H9 (cell line): ENCODE results near the gene GRIA1. TPM values are rescaled to one million over a fixed set of nuclear protein-coding genes. Genes with fewer than 3 reads are reported as not detected.

Source experiments
- DNase-seq: peaks from one replicate; pipeline ENCODE4 v3.0.0-alpha.2; 2017
- H2AFZ ChIP-seq: one replicate; pipeline ENCODE4 v1.6.1; 2013; ENCODE audit warnings: mild to moderate bottlenecking, low read length, control low read depth, moderate library complexity
- H2AK5ac ChIP-seq: 2 replicates; pipeline ENCODE4 v1.6.1; 2013; ENCODE audit warnings: low read length, control low read depth, mixed read lengths; ENCODE audit not compliant: insufficient read length
- H2BK120ac ChIP-seq: one replicate; pipeline ENCODE4 v1.6.1; 2013; ENCODE audit warnings: low read depth, mild to moderate bottlenecking, low read length, control low read depth, inconsistent platforms; ENCODE audit not compliant: poor library complexity, severe bottlenecking
- H2BK12ac ChIP-seq: 2 replicates; pipeline ENCODE4 v1.6.1; 2013; ENCODE audit warnings: low read length, control low read depth, mixed read lengths, low read depth; ENCODE audit not compliant: insufficient read length
- H2BK15ac ChIP-seq: 2 replicates; pipeline ENCODE4 v1.6.1; 2013; ENCODE audit warnings: low read depth, low read length, control low read depth
- H2BK20ac ChIP-seq: one replicate; pipeline ENCODE4 v1.6.1; 2013; ENCODE audit warnings: low read depth, mild to moderate bottlenecking, low read length, control low read depth, inconsistent platforms; ENCODE audit not compliant: poor library complexity, severe bottlenecking
- H2BK5ac ChIP-seq: 2 replicates; pipeline ENCODE4 v1.6.1; 2013; ENCODE audit warnings: low read length, control low read depth, mixed read lengths; ENCODE audit not compliant: insufficient read length
- H3K14ac ChIP-seq: 2 replicates; pipeline ENCODE4 v1.6.1; 2013; ENCODE audit warnings: low read length, control low read depth; ENCODE audit not compliant: insufficient read depth
- H3K18ac ChIP-seq: 2 replicates; pipeline ENCODE4 v1.6.1; 2013; ENCODE audit warnings: low read depth, mild to moderate bottlenecking, mixed read lengths, low read length, control low read depth; ENCODE audit not compliant: insufficient read length
- H3K23ac ChIP-seq: 2 replicates; pipeline ENCODE4 v1.6.1; 2013; ENCODE audit warnings: low read length, control low read depth, mixed read lengths, low read depth; ENCODE audit not compliant: insufficient read length
- H3K23me2 ChIP-seq: 2 replicates; pipeline ENCODE4 v1.6.1; 2013; ENCODE audit warnings: low read depth, mild to moderate bottlenecking, mixed read lengths, low read length, control low read depth; ENCODE audit not compliant: insufficient read length, poor library complexity, severe bottlenecking
- H3K27ac ChIP-seq: 2 replicates; pipeline ENCODE4 v1.5.1; 2013; ENCODE audit warnings: low read length, control low read depth, mixed read lengths, low read depth; ENCODE audit not compliant: insufficient read length
- H3K27me3 ChIP-seq: 2 replicates; pipeline ENCODE4 v1.6.1; 2013; ENCODE audit warnings: low read length, control low read depth, inconsistent platforms; ENCODE audit not compliant: insufficient read depth
- H3K4ac ChIP-seq: 2 replicates; pipeline ENCODE4 v1.6.1; 2013; ENCODE audit warnings: low read depth, mild to moderate bottlenecking, control low read depth, inconsistent platforms, low read length, moderate library complexity
- H3K4me1 ChIP-seq: 2 replicates; pipeline ENCODE4 v1.6.1; 2013; ENCODE audit warnings: low read length, control low read depth, inconsistent platforms; ENCODE audit not compliant: insufficient read depth
- H3K4me2 ChIP-seq: 2 replicates; pipeline ENCODE4 v1.6.1; 2013; ENCODE audit warnings: low read length, control low read depth, mixed read lengths; ENCODE audit not compliant: insufficient read length, insufficient read depth
- H3K56ac ChIP-seq: 2 replicates; pipeline ENCODE4 v1.6.1; 2013; ENCODE audit warnings: low read depth, mild to moderate bottlenecking, mixed read lengths, low read length, control low read depth; ENCODE audit not compliant: insufficient read length
- H3K79me1 ChIP-seq: 2 replicates; pipeline ENCODE4 v1.6.1; 2013; ENCODE audit warnings: low read depth, mild to moderate bottlenecking, moderate library complexity, low read length, control low read depth, inconsistent platforms; ENCODE audit not compliant: insufficient read depth, poor library complexity, severe bottlenecking
- H3K79me2 ChIP-seq: 2 replicates; pipeline ENCODE4 v1.6.1; 2013; ENCODE audit warnings: low read length, control low read depth, inconsistent platforms; ENCODE audit not compliant: insufficient read depth
- H3K9ac ChIP-seq: 2 replicates; pipeline ENCODE4 v1.6.1; 2013; ENCODE audit warnings: low read length, control low read depth, mixed read lengths; ENCODE audit not compliant: insufficient read length; ENCODE audit errors: extremely low read depth
- H3K9me3 ChIP-seq: one replicate; pipeline ENCODE4 v1.6.1; 2013; ENCODE audit warnings: low read depth, low read length, inconsistent platforms; ENCODE audit not compliant: control insufficient read depth
- H3T11ph ChIP-seq: one replicate; pipeline ENCODE4 v1.6.1; 2013; ENCODE audit warnings: mild to moderate bottlenecking, low read length, control low read depth, inconsistent platforms
- H4K20me1 ChIP-seq: one replicate; pipeline ENCODE4 v1.6.1; 2013; ENCODE audit not compliant: control insufficient read depth, insufficient read length, insufficient read depth
- H4K5ac ChIP-seq: 2 replicates; pipeline ENCODE4 v1.6.1; 2013; ENCODE audit warnings: low read depth, mild to moderate bottlenecking, mixed read lengths, low read length, control low read depth; ENCODE audit not compliant: insufficient read length
- H4K8ac ChIP-seq: replicated peaks from 2 replicates; pipeline ENCODE4 v1.6.1; 2013; ENCODE audit warnings: low read length, control low read depth, mixed read lengths, low read depth; ENCODE audit not compliant: insufficient read length
- H4K91ac ChIP-seq: 2 replicates; pipeline ENCODE4 v1.6.1; 2013; ENCODE audit warnings: low read depth, mild to moderate bottlenecking, moderate library complexity, mixed read lengths, low read length, control low read depth; ENCODE audit not compliant: insufficient read length
- H3K27ac Mint-ChIP-seq, 3 experiments: 2 replicates in 2 of 3; 3 replicates in 1 of 3; pipeline ENCODE4 v1.8.0; 2020 to 2021; ENCODE audit warnings: mixed read lengths in 3 of 3, mild to moderate bottlenecking in 1 of 3, moderate library complexity in 1 of 3
- H3K27me3 Mint-ChIP-seq: 2 replicates; pipeline ENCODE4 v1.8.0; 2021; ENCODE audit warnings: low read depth, mild to moderate bottlenecking, moderate library complexity, mixed read lengths
- H3K36me3 Mint-ChIP-seq, 3 experiments: 2 replicates in 2 of 3; 3 replicates in 1 of 3; pipeline ENCODE4 v1.8.0; 2020 to 2021; ENCODE audit warnings: low read depth in 3 of 3, mixed read lengths in 3 of 3; ENCODE audit not compliant: insufficient read depth in 1 of 3
- H3K4me1 Mint-ChIP-seq, 2 experiments: 2 replicates each; pipeline ENCODE4 v1.8.0; 2020; ENCODE audit warnings: mixed read lengths in 2 of 2
- H3K4me3 Mint-ChIP-seq, 2 experiments: 2 replicates in 1 of 2; 3 replicates in 1 of 2; pipeline ENCODE4 v1.8.0; 2020 to 2021; ENCODE audit warnings: mild to moderate bottlenecking in 2 of 2, mixed read lengths in 2 of 2, moderate library complexity in 1 of 2
- H3K9me3 Mint-ChIP-seq, 2 experiments: 2 replicates in 1 of 2; 3 replicates in 1 of 2; pipeline ENCODE4 v1.8.0; 2020; ENCODE audit warnings: mild to moderate bottlenecking in 2 of 2, mixed read lengths in 2 of 2, moderate library complexity in 1 of 2
- total RNA-seq: library from RNA; stranded (reverse); gene quantifications from 2 replicates; pipeline ENCODE4 v1.2.1, GENCODE V29; 2021
- TF ChIP-seq, protein P1 (sequence below): fragments of 200-600 bp; sonication (generic); conservative IDR thresholded peaks from 3 replicates; pipeline ENCODE4 v1.8.0; 2021; ENCODE audit warnings: antibody characterized with exemption, mild to moderate bottlenecking

The GRIA1 gene
- total RNA-seq, 1 experiment from 2014 or later = 0.52 TPM

DNA sequence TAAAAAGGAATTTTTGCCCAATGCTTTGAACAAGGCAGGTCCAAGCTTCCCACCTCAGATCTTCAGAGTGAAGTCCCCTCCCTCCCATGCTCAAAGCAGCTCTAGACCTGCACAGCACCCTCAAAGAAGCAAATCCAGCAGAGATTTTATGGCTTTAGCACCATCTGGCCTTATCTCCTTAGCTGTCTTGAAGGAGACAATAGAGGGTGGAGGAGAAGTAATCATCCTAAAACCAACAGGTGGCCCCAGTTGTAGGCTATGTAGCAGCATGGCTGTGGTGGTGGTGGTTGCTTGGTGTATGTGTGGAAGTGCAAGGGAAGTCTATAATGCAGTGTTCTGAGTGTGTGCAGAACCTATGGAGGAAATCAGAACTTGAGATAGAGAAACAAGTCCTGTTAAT is 140.1 kb downstream of the GRIA1 start:
- Histone ChIP-seq H2BK120ac (no peak overlapping the region), H4K20me1 (no peaks in the 10 kb centered on the region), H3K14ac (no peak overlapping the region), H3K56ac (no peak overlapping the region), H2BK12ac (no peak overlapping the region), H3K9me3 (no peaks in the 10 kb centered on the region), H4K91ac (no peak overlapping the region), H3K4me2 (no peak overlapping the region), H2BK20ac (no peak overlapping the region), H4K5ac (no peak overlapping the region), H3T11ph (no peak overlapping the region), H3K23me2 (no peaks in the 10 kb centered on the region), H2AFZ (no peak overlapping the region), H3K79me2 (no peaks in the 10 kb centered on the region), H3K9ac (no peak overlapping the region), H3K27me3 (no peaks in the 10 kb centered on the region), H3K4me1 (peaks cover 14% of the 10 kb centered on the region; the same call in 1 of the 2 replicates), H3K4ac (no peak overlapping the region), H3K27ac (no peak overlapping the region), H3K79me1 (no peaks in the 10 kb centered on the region), H2BK5ac (no peak overlapping the region), H3K23ac (no peak overlapping the region), H2AK5ac (no peak overlapping the region), H3K18ac (no peak overlapping the region), H4K8ac (no peak overlapping the region), H2BK15ac (no peak overlapping the region)
- Mint-ChIP-seq H3K4me3 (no peak overlapping the region), H3K36me3 (no peaks in the 10 kb centered on the region; a peak in 1 of 7 replicates), H3K9me3 (0 out of 5 replicates have a peak, but pooled peaks cover 0 to 1% of the 10 kb centered on the region in 2 experiments), H3K4me1 (peaks cover 9 to 15% of the 10 kb centered on the region in 2 experiments), H3K27me3 (no peaks in the 10 kb centered on the region), H3K27ac (no peak overlapping the region; a peak in 1 of 7 replicates)
- TF ChIP-seq, protein P1, sequence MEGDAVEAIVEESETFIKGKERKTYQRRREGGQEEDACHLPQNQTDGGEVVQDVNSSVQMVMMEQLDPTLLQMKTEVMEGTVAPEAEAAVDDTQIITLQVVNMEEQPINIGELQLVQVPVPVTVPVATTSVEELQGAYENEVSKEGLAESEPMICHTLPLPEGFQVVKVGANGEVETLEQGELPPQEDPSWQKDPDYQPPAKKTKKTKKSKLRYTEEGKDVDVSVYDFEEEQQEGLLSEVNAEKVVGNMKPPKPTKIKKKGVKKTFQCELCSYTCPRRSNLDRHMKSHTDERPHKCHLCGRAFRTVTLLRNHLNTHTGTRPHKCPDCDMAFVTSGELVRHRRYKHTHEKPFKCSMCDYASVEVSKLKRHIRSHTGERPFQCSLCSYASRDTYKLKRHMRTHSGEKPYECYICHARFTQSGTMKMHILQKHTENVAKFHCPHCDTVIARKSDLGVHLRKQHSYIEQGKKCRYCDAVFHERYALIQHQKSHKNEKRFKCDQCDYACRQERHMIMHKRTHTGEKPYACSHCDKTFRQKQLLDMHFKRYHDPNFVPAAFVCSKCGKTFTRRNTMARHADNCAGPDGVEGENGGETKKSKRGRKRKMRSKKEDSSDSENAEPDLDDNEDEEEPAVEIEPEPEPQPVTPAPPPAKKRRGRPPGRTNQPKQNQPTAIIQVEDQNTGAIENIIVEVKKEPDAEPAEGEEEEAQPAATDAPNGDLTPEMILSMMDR = no peak
- no peak for DNase-seq
